ENCODE measurements around the gene PARD3B. TPM values are rescaled to one million over a fixed set of nuclear protein-coding genes. Genes with fewer than 3 reads are reported as not detected.

Gene PARD3B
- total and polyA plus RNA-seq, 9 donors = 6.4 to 15.3 (median 7.5) TPM

- no peak overlapping the region for H3K4me3 ChIP-seq (ENCODE audit: low read length)
- DNase-seq = no peak
- H3K27me3 ChIP-seq (ENCODE audit: control insufficient read depth, insufficient read depth, low read length) = no peaks in the 10 kb centered on the region
- peaks cover 2% of the 10 kb centered on the region for H3K9me3 ChIP-seq (replicated peaks; ENCODE audit: control insufficient read depth, low read depth, low read length)
- H3K27ac ChIP-seq (ENCODE audit: low read length) = no peak overlapping the region
- no peaks in the 10 kb centered on the region for H3K36me3 ChIP-seq (ENCODE audit: control insufficient read depth, insufficient read depth, low read length)
- peaks cover 3% of the 10 kb centered on the region for H3K4me1 ChIP-seq (ENCODE audit: control insufficient read depth, insufficient read depth, low read length)
- WGBS (ENCODE audit: insufficient coverage) = 46% methylated on average over 9 of the region's 10 CpGs
Observed at GRCh38 chr2:205643391-205643885, 1098.2 kb downstream of the PARD3B start.

- no peak for DNase-seq
- WGBS (ENCODE audit: insufficient coverage) = 90% methylated on average over 4 of the region's 5 CpGs
- H3K27ac ChIP-seq (ENCODE audit: low read length) = no peak overlapping the region
- no peaks in the 10 kb centered on the region for H3K27me3 ChIP-seq (ENCODE audit: control insufficient read depth, insufficient read depth, low read length)
- H3K4me1 ChIP-seq (ENCODE audit: control insufficient read depth, insufficient read depth, low read length) = peaks cover 3% of the 10 kb centered on the region
- H3K9me3 ChIP-seq (replicated peaks; ENCODE audit: control insufficient read depth, low read depth, low read length) = peaks cover 2% of the 10 kb centered on the region
- no peaks in the 10 kb centered on the region for H3K36me3 ChIP-seq (ENCODE audit: control insufficient read depth, insufficient read depth, low read length)
- H3K4me3 ChIP-seq (ENCODE audit: low read length) = no peak overlapping the region
Observed at GRCh38 chr2:205644018-205644417, 1098.7 kb downstream of the PARD3B start.

- Histone ChIP-seq H3K4me3 (ENCODE audit: low read length) (no peak overlapping the region), H3K27me3 (ENCODE audit: control insufficient read depth, insufficient read depth, low read length) (no peaks in the 10 kb centered on the region), H3K36me3 (ENCODE audit: control insufficient read depth, insufficient read depth, low read length) (no peaks in the 10 kb centered on the region), H3K4me1 (ENCODE audit: control insufficient read depth, insufficient read depth, low read length) (peaks cover 3% of the 10 kb centered on the region), H3K9me3 (replicated peaks; ENCODE audit: control insufficient read depth, low read depth, low read length) (no peaks in the 10 kb centered on the region), H3K27ac (ENCODE audit: low read length) (no peak overlapping the region)
- DNase-seq = no peak
- WGBS (ENCODE audit: insufficient coverage) = 69% methylated on average over 4 of the region's 8 CpGs
Observed at GRCh38 chr2:205646680-205647079, 1101.4 kb downstream of the PARD3B start.

GRCh38 chr2:205650450-205650849 is 1105.2 kb downstream of the PARD3B start:
- DNase-seq = no peak
- H3K9me3 ChIP-seq (replicated peaks; ENCODE audit: control insufficient read depth, low read depth, low read length) = no peaks in the 10 kb centered on the region
- H3K27ac ChIP-seq (ENCODE audit: low read length) = no peak overlapping the region
- 58% methylated on average over 4 of the region's 4 CpGs for WGBS (ENCODE audit: insufficient coverage)
- no peaks in the 10 kb centered on the region for H3K4me1 ChIP-seq (ENCODE audit: control insufficient read depth, insufficient read depth, low read length)
- no peaks in the 10 kb centered on the region for H3K27me3 ChIP-seq (ENCODE audit: control insufficient read depth, insufficient read depth, low read length)
- H3K4me3 ChIP-seq (ENCODE audit: low read length) = no peak overlapping the region
- H3K36me3 ChIP-seq (ENCODE audit: control insufficient read depth, insufficient read depth, low read length) = no peaks in the 10 kb centered on the region

- no CpG with 5 or more reads among the region's 7 CpGs for WGBS (ENCODE audit: insufficient coverage)
- no peak overlapping the region for H3K27ac ChIP-seq (ENCODE audit: low read length)
- H3K4me3 ChIP-seq (ENCODE audit: low read length) = no peak overlapping the region
Observed at GRCh38 chr2:205650931-205651330, 1105.7 kb downstream of the PARD3B start.

GRCh38 chr2:205651719-205652118 is 1106.4 kb downstream of the PARD3B start:
- WGBS (ENCODE audit: insufficient coverage) = no CpG with 5 or more reads among the region's 1 CpG
- Histone ChIP-seq H3K4me3 (ENCODE audit: low read length) (no peak overlapping the region), H3K9me3 (replicated peaks; ENCODE audit: control insufficient read depth, low read depth, low read length) (no peaks in the 10 kb centered on the region), H3K27me3 (ENCODE audit: control insufficient read depth, insufficient read depth, low read length) (no peaks in the 10 kb centered on the region), H3K27ac (ENCODE audit: low read length) (no peak overlapping the region), H3K36me3 (ENCODE audit: control insufficient read depth, insufficient read depth, low read length) (no peaks in the 10 kb centered on the region), H3K4me1 (ENCODE audit: control insufficient read depth, insufficient read depth, low read length) (peaks cover 10% of the 10 kb centered on the region)
- DNase-seq = no peak

More at GRCh38 chr2:205650931-205651330, 1105.7 kb downstream of the PARD3B start:
- Histone ChIP-seq H3K36me3 (ENCODE audit: control insufficient read depth, insufficient read depth, low read length) (no peaks in the 10 kb centered on the region), H3K27me3 (ENCODE audit: control insufficient read depth, insufficient read depth, low read length) (no peaks in the 10 kb centered on the region), H3K9me3 (replicated peaks; ENCODE audit: control insufficient read depth, low read depth, low read length) (no peaks in the 10 kb centered on the region), H3K4me1 (ENCODE audit: control insufficient read depth, insufficient read depth, low read length) (peaks cover 3% of the 10 kb centered on the region)
- DNase-seq = no peak

GRCh38 chr2:205654878-205655605 is 1109.8 kb downstream of the PARD3B start:
- Histone ChIP-seq H3K4me1 (ENCODE audit: control insufficient read depth, insufficient read depth, low read length) (peaks cover 17% of the 10 kb centered on the region), H3K9me3 (replicated peaks; ENCODE audit: control insufficient read depth, low read depth, low read length) (no peaks in the 10 kb centered on the region), H3K4me3 (ENCODE audit: low read length) (no peak overlapping the region), H3K27me3 (ENCODE audit: control insufficient read depth, insufficient read depth, low read length) (no peaks in the 10 kb centered on the region), H3K36me3 (ENCODE audit: control insufficient read depth, insufficient read depth, low read length) (no peaks in the 10 kb centered on the region), H3K27ac (ENCODE audit: low read length) (no peak overlapping the region)
- DNase-seq = no peak
- 86% methylated on average over 2 of the region's 10 CpGs for WGBS (ENCODE audit: insufficient coverage)

GRCh38 chr2:205655779-205656456 is 1110.6 kb downstream of the PARD3B start:
- no peak for DNase-seq
- Histone ChIP-seq H3K4me1 (ENCODE audit: control insufficient read depth, insufficient read depth, low read length) (peaks cover 24% of the 10 kb centered on the region), H3K27ac (ENCODE audit: low read length) (no peak overlapping the region), H3K4me3 (ENCODE audit: low read length) (no peak overlapping the region), H3K36me3 (ENCODE audit: control insufficient read depth, insufficient read depth, low read length) (no peaks in the 10 kb centered on the region), H3K27me3 (ENCODE audit: control insufficient read depth, insufficient read depth, low read length) (no peaks in the 10 kb centered on the region), H3K9me3 (replicated peaks; ENCODE audit: control insufficient read depth, low read depth, low read length) (no peaks in the 10 kb centered on the region)
- WGBS (ENCODE audit: insufficient coverage) = 48% methylated on average over 4 of the region's 6 CpGs

- no peak for DNase-seq
- WGBS (ENCODE audit: insufficient coverage) = 54% methylated on average over 6 of the region's 7 CpGs
- Histone ChIP-seq H3K4me1 (ENCODE audit: control insufficient read depth, insufficient read depth, low read length) (peaks cover 30% of the 10 kb centered on the region), H3K27ac (ENCODE audit: low read length) (no peak overlapping the region), H3K27me3 (ENCODE audit: control insufficient read depth, insufficient read depth, low read length) (no peaks in the 10 kb centered on the region), H3K36me3 (ENCODE audit: control insufficient read depth, insufficient read depth, low read length) (no peaks in the 10 kb centered on the region), H3K9me3 (replicated peaks; ENCODE audit: control insufficient read depth, low read depth, low read length) (no peaks in the 10 kb centered on the region), H3K4me3 (ENCODE audit: low read length) (no peak overlapping the region)
Observed at GRCh38 chr2:205656461-205656860, 1111.2 kb downstream of the PARD3B start.

- no peak overlapping the region for H3K27ac ChIP-seq (ENCODE audit: low read length)
- no CpG with 5 or more reads among the region's 4 CpGs for WGBS (ENCODE audit: insufficient coverage)
- H3K4me3 ChIP-seq (ENCODE audit: low read length) = no peak overlapping the region
- no peaks in the 10 kb centered on the region for H3K9me3 ChIP-seq (replicated peaks; ENCODE audit: control insufficient read depth, low read depth, low read length)
- H3K27me3 ChIP-seq (ENCODE audit: control insufficient read depth, insufficient read depth, low read length) = no peaks in the 10 kb centered on the region
- peaks cover 30% of the 10 kb centered on the region for H3K4me1 ChIP-seq (ENCODE audit: control insufficient read depth, insufficient read depth, low read length)
- no peak for DNase-seq
- no peaks in the 10 kb centered on the region for H3K36me3 ChIP-seq (ENCODE audit: control insufficient read depth, insufficient read depth, low read length)
Observed at GRCh38 chr2:205656941-205657340, 1111.7 kb downstream of the PARD3B start.
